NOMO-1 (cell line): Measurements from ENCODE around the gene SLC20A1.
A peak's percentile ranks its signal among the peaks of the same experiment; 100 is the strongest.
"Not testable (repeated sequence)": the region's sequence is repeated elsewhere in the genome, so short reads cannot be mapped to it uniquely, and the experiment has no call there.

Experiments
- DNase-seq, 2 experiments: peaks; one replicate each; lab custom pipeline; 2025; ENCODE audit not compliant: unreplicated experiment in 2 of 2; lab: John Stamatoyannopoulos, UW

SLC20A1 gene

DNA sequence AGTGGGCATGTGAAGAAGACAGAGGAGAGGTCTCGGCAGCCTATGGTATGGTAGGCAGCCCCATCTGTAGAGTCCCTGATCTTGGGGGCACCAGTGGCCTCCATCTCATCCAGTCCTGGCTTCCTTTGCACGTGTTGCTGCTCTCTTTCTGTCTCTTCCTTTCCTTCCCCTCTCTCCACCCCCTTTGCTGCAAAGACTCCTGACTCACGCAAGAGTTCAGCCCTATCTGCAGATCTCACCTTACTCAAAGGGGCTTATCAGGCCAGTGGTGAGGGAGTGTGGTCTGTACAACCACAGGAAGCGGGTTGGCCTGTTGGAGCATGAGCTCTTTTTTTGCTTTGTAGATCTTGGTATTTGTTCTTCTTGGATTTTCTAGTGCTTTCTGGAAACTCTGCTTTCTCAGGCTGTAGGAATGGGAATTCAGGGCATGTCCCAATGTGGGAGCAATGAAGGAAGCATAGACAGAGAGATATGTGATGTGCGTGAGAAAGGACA is 60.5 kb downstream of the SLC20A1 start:
- peak; percentile 56 to 74 for DNase-seq

DNA sequence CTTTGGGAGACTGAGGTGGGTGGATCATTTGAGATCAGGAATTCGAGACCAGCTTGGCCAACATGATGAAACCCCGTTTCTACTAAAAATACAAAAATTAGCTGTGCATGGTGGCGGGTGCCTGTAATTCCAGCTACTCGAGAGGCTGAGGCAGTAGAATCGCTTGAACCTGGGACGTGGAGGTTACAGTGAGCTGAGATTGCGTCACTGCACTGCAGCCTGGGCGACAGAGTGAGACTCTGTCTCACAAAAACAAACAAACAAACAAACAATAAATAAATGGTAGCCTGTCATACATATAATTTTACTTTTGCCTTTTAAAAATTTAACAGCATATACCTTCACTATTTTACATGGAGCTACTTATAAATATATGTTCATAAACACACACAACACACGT is 61.2 kb downstream of the SLC20A1 start:
- not testable (repeated sequence) for DNase-seq

DNA sequence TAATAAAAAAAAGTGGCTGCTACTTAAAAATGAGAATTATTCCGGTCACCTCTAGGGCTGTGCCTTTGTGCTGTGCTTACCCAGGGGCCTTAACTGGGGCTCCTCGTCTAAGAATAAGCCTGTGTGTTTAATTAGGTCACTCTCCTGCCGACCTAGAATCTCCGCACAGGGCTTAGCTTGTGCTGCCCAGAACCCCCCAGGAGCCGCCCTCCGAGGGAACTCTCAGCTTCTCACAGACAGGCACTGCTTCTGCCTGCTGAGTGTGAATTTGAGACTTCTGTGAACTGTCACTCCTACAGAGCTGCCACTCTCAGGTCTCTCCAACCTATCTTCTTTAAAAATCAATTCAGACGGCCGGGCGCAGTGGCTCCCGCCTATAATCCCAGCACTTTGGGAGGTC is 63.2 kb downstream of the SLC20A1 start:
- no peak for DNase-seq

DNA sequence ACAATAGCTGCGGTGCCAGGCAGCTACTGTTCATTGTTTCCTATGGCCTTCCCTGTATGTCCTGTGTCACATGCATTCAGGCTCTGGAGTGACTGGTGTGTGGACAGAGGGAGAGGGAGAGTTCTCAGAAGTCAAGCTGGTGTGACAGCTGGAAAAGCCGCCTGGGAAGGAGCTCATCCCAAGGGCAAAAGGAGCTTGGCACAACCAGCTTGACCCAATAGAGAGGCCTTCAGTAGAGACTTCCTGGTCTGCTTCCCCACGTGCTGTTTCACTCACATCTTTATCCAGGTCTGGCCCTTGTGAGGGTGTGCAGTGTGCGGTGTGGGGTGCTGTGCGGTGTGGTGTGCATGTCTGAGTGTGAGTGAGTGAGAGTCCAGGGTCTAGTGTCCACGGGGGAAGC is 64.0 kb downstream of the SLC20A1 start:
- DNase-seq = no peak

DNA sequence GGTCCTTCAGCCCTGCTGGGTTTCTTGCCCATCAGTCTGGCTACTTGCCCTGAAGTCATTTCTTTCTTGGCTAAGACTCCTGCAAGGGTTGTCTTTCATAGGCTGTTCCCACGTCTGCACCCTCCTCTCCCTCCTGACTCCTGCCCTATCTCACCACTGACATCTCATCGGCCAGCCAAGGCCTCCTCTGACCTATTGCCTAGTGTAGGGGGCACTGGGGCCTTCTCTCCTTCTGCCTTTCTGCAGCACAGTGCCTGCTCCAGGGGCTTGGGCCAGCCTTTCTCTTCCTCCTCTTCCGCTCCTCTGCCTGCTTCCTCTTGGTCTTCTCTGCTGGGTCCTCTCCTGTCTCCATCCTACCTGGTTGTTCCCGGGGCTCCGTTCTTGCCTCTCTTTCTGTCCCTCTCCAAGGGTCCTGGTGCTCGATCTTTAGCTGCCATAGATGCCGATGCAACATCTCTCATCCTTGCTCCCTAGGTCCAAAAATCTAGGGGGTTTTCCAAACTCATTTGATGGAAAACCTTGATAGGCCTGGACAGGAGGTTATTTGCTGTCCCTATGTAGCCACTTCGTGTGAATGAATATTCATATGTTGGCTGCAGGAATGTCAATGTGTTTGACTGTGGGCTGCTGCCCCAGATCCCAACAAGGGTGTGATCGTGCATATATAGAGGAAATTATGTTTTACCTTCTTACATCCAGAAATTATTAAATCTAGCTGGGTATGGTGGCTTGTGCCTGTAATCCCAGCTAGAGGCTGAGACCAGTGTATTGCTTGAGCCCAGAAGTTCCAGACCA is 65.4 kb downstream of the SLC20A1 start:
- no peak for DNase-seq

DNA sequence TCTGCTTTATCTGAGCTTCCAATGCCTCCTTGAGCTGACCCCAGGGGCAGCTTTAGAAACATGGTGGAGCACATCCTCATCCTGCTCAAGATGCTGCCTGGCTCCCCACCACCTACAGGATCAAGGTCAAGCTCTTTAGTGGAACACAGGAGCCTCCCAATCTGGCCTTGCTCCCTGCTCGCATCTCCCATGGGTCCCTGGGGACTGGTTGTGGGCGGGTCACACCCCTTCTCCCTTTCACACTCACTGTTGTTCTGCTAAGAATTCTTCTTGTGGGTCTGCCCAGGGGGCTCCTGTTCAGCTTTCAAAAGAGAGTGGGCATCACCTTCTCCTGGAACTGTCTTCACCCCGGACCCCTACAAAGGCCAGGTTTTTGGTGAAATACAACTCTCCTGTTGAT is 66.7 kb downstream of the SLC20A1 start:
- DNase-seq = no peak

DNA sequence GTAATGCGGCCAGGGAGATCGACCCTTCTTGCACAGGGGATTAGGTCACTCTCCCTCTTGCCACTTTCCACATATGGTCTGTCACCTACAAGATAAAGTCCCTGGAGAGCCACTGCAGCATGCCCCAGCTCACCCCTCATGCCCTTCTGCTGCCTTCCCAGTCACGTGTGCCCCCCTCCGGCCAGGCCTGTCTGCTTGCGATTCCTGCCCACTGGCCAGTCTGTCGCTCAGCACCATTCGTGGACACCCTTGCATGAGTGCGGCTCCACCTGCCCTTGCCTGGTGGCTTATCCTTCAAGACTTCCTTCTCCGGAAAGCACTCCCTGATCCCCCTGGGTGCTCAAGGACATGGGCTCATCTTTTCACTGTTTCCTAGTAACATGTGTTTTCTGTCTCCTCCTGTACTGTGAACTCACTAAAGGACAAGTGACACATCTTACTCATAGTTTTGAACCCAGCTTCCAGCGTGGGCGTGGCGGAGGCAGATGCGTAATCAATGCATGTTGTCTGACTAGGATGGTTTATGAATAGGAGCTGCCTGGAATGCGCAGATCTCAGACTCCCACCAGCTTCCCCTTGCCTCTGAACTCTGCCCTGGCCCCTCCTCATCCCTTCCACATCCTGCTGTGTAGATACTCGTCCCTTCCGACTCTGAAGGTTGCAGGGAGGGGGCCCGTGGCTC is 67.3 kb downstream of the SLC20A1 start:
- no peak for DNase-seq
